Ovary (tissue), 9 donors: ENCODE data around the gene PKM. TPM values are rescaled to one million over a fixed set of nuclear protein-coding genes. Genes with fewer than 3 reads are reported as not detected.

Source experiments
- DNase-seq, 5 donors: peaks; one replicate each; pipeline ENCODE4 v3.0.0-alpha.2; 2019 to 2020
- H3K27ac ChIP-seq, 2 donors: fragments of 200-600 bp; one replicate each; pipeline versions ENCODE4 v1.5.1 to v1.8.0; 2019 to 2022
- H3K27me3 ChIP-seq: fragments of 200-600 bp; one replicate; pipeline ENCODE4 v1.8.0; 2022
- H3K36me3 ChIP-seq: fragments of 200-600 bp; sonication (generic); one replicate; pipeline ENCODE4 v1.5.1; 2019
- H3K4me1 ChIP-seq: one replicate; pipeline ENCODE4 v1.8.1; 2013; ENCODE audit warnings: mild to moderate bottlenecking, moderate library complexity; ENCODE audit not compliant: insufficient read depth
- H3K4me3 ChIP-seq: fragments of 200-600 bp; sonication (generic); one replicate; pipeline ENCODE4 v1.5.1; 2017
- H3K9me3 ChIP-seq, 2 donors: fragments of 200-600 bp in 1 of 2; sonication (generic) in 1 of 2; one replicate each; pipeline versions ENCODE4 v1.5.1 to v1.8.1; 2013 to 2019; ENCODE audit warnings: mild to moderate bottlenecking in 1 of 2, moderate library complexity in 1 of 2
- EP300 ChIP-seq: sonication (generic); formaldehyde crosslinking; IDR thresholded peaks from one replicate; pipeline ENCODE4 v1.6.1; 2017; ENCODE audit warnings: antibody characterized with exemption
- POLR2A ChIP-seq: fragments of 450-650 bp; IDR thresholded peaks from one replicate; pipeline ENCODE4 v1.6.1; 2017; ENCODE audit warnings: antibody characterized with exemption, mild to moderate bottlenecking, moderate library complexity
- WGBS, 3 donors: extraction: QIAGEN DNeasy Blood & Tissue Kit in 1 of 3; methylation state at CpG; one replicate each; pipeline versions ENCODE4 v1.1.5 to v1.1.7; 2013 to 2017; 5-methylcytosine and 5-hydroxymethylcytosine counted together
- intact Hi-C, 4 donors: fragments of 100-400 bp; cut with DNase I; formaldehyde crosslinking; loops; one replicate each; pipeline versions ENCODE4 v1.11.0 to v1.15.1; 2022 to 2023
- polyA plus RNA-seq, 2 donors: library from polyadenylated mRNA; stranded (reverse); fragments of 200-250 nt in 1 of 2; fragments of 350-450 nt in 1 of 2; fragmentation: Illumina TruSeq in 1 of 2; extraction: RNeasy Lipid Tissue Mini Kit (QIAGEN cat#74804) in 1 of 2; gene quantifications; one replicate each; pipeline ENCODE4 v1.2.3, GENCODE V29; 2013 to 2014
- total RNA-seq, 7 donors: library from RNA; depleted of rRNA in 2 of 7; stranded (reverse); fragments of >200 nt in 2 of 7; fragmentation: NEBNext Ultra II Directional in 3 of 7; extraction: Animal tissue kit (Norgen Biotek cat#: 25700) in 3 of 7; gene quantifications; one replicate each; pipeline versions ENCODE4 v1.1.0 to v1.2.4, GENCODE V29; 2016 to 2023
- TF ChIP-seq, protein P1 (sequence below), 3 donors: fragments of 450-650 bp in 2 of 3; fragments of 200-600 bp in 1 of 3; IDR thresholded peaks; one replicate each; pipeline versions ENCODE4 v1.5.1 to v1.8.0; 2016 to 2022; ENCODE audit warnings: antibody characterized with exemption in 3 of 3, mild to moderate bottlenecking in 1 of 3
- donor health status: DM: no; HTN: no; CAD: no; lungs with moderate emphysema.
- donor health status: DM: no; HTN: no; CAD: no.
- donor health status: Bipolar disorder and iron deficiency.
- donor health status: DM: yes; HTN: yes; CAD: no.
- donor health status: DM: no; HTN: no; CAD: no.
- donor health status: DM: yes; HTN: yes; CAD: no.

The PKM gene
- total and polyA plus RNA-seq, 9 donors = 128 to 692 (median 291) TPM

DNA sequence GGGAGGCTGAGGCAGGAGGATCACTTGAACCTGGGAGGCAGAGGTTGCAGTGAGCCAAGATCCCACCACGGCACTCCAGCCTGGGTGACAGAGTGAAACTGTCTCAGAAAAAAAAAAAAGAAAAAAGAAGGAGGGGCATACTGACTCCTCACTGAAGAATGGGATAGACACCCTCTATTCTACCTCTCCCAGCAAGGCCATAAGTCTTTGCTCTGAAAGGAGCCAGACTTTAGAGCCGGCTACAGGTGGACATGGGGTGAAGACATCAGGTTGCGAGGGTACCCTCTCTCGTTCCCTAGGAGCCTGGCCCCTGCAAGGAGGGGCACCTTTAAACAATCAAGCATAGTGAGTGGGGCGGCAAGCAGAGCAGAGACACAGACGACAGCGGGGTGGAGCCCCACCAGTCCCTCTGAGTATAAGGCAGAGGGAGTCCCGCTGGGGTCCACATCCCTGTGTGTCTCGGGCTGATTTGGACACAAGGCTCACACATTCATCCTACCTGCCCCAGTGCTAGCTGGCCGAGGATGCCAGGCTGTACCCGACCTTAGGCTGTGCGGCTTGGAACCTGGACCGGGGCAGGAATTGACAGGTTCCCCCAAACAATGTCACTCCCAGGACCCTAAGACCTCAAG lies 34.5 kb downstream of the PKM start:
- no peak for DNase-seq
- Histone ChIP-seq H3K27me3 (no peaks in the 10 kb centered on the region), H3K4me3 (no peak overlapping the region), H3K36me3 (no peaks in the 10 kb centered on the region), H3K4me1 (peaks cover 2% of the 10 kb centered on the region), H3K9me3 (no peaks in the 10 kb centered on the region), H3K27ac (no peak overlapping the region)
- WGBS, 3 donors = 70 to 76% (median 73%) methylated on average over 13 of the region's 13 CpGs
- intact Hi-C loops = no loop called here
- no peak for TF ChIP-seq EP300
- TF ChIP-seq, protein P1, sequence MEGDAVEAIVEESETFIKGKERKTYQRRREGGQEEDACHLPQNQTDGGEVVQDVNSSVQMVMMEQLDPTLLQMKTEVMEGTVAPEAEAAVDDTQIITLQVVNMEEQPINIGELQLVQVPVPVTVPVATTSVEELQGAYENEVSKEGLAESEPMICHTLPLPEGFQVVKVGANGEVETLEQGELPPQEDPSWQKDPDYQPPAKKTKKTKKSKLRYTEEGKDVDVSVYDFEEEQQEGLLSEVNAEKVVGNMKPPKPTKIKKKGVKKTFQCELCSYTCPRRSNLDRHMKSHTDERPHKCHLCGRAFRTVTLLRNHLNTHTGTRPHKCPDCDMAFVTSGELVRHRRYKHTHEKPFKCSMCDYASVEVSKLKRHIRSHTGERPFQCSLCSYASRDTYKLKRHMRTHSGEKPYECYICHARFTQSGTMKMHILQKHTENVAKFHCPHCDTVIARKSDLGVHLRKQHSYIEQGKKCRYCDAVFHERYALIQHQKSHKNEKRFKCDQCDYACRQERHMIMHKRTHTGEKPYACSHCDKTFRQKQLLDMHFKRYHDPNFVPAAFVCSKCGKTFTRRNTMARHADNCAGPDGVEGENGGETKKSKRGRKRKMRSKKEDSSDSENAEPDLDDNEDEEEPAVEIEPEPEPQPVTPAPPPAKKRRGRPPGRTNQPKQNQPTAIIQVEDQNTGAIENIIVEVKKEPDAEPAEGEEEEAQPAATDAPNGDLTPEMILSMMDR (IDR thresholded peaks at IDR 0.05) = no peak
- no peak for TF ChIP-seq POLR2A

GRCh38 chr15:72195101-72195511 lies 35.9 kb downstream of the PKM start:
- no peaks in the 10 kb centered on the region for H3K36me3 ChIP-seq
- WGBS, 3 donors = 84 to 87% (median 87%) methylated on average over 6 of the region's 6 CpGs
- H3K4me1 ChIP-seq = peaks cover 2% of the 10 kb centered on the region
- no peaks in the 10 kb centered on the region for H3K27me3 ChIP-seq
- no peak overlapping the region for H3K4me3 ChIP-seq
- H3K27ac ChIP-seq = no peak overlapping the region
- H3K9me3 ChIP-seq = no peaks in the 10 kb centered on the region
- no peak for DNase-seq
- intact Hi-C loops = no loop called here
- TF ChIP-seq, protein P1 (IDR thresholded peaks at IDR 0.05) = no peak
- TF ChIP-seq EP300 = no peak
- TF ChIP-seq POLR2A = no peak

- TF ChIP-seq POLR2A (no peak), EP300 (no peak)
- TF ChIP-seq, protein P1 (IDR thresholded peaks at IDR 0.05) = no peak
- no peak overlapping the region for H3K4me3 ChIP-seq
- no peak overlapping the region for H3K27ac ChIP-seq
- intact Hi-C loops = no loop called here
- 74 to 80% (median 75%) methylated on average over 8 of the region's 8 CpGs for WGBS, 3 donors
- no peaks in the 10 kb centered on the region for H3K36me3 ChIP-seq
- H3K9me3 ChIP-seq = no peaks in the 10 kb centered on the region
- no peaks in the 10 kb centered on the region for H3K27me3 ChIP-seq
- DNase-seq = no peak
- peaks cover 2% of the 10 kb centered on the region for H3K4me1 ChIP-seq
Measured at GRCh38 chr15:72193836-72194396, 37.1 kb downstream of the PKM start.

- Histone ChIP-seq H3K4me3 (no peak overlapping the region), H3K27me3 (no peaks in the 10 kb centered on the region), H3K4me1 (peaks cover 2% of the 10 kb centered on the region), H3K9me3 (no peaks in the 10 kb centered on the region), H3K36me3 (no peaks in the 10 kb centered on the region), H3K27ac (no peak overlapping the region)
- WGBS, 3 donors = 79 to 81% (median 80%) methylated on average over 3 of the region's 3 CpGs
- DNase-seq = no peak
- intact Hi-C loops = no loop called here
- TF ChIP-seq, protein P1 (IDR thresholded peaks at IDR 0.05) = no peak
- TF ChIP-seq EP300 = no peak
- TF ChIP-seq POLR2A = no peak
Measured at GRCh38 chr15:72192416-72192815, 38.6 kb downstream of the PKM start.
